ENCODE measurements around the gene BTBD10. TPM values are rescaled to one million over a fixed set of nuclear protein-coding genes. Genes with fewer than 3 reads are reported as not detected.

Gene BTBD10
- total RNA-seq, 2 experiments from 2014 or later: 13.3 to 14.8 TPM

DNA sequence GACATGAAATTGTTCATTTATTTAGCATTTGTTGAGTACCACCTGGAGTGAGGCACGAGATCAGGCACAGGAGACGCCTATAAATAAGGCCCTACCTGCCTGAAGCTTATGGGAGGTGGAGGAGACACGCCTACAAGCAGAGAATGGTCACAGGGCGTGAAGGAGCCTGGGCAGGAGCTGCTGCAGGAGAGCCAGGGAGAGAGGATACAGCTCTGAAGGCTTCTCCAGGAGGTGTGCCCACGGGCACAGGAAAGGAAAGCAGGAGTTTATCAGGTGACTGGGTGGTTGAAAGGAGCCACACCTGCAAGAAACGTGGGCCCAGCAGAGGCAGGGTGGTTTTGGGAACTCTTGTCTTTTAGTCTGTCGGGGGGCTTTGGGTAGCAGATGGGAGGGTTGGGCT is 115.1 kb downstream of the BTBD10 start:
- no peaks in the 10 kb centered on the region for H3K27me3 Mint-ChIP-seq
- ATAC-seq (ENCODE audit: poor library complexity) (no peak), DNase-seq (no peak)
- peaks cover 36% of the 10 kb centered on the region for H3K36me3 Mint-ChIP-seq (ENCODE audit: low read depth)
- Histone ChIP-seq H3K27me3 (ENCODE audit: control insufficient read depth in 1 of 2, insufficient read depth in 2 of 2, low read length in 2 of 2) (no peaks in the 10 kb centered on the region), H3K27ac (ENCODE audit: low read depth in 1 of 2, low read length in 2 of 2) (no peak overlapping the region), H3K9me3 (ENCODE audit: control insufficient read depth in 1 of 2, insufficient read depth in 1 of 2, low read length in 2 of 2) (no peaks in the 10 kb centered on the region), H3K4me1 (ENCODE audit: insufficient read depth, low read length) (peaks cover 27% of the 10 kb centered on the region), H3K4me3 (ENCODE audit: low read length) (no peak overlapping the region), H3K36me3 (ENCODE audit: insufficient read depth, low read length) (peaks cover 38% of the 10 kb centered on the region)
- POLR2A ChIA-PET: no interaction called here
- intact Hi-C loops (cut with DNase I, micrococcal nuclease): no loop called here
- CTCF ChIA-PET: interaction anchor here (0.9 kb wide), 1 partner anchor 14 kb away, joined by 3 read pairs; no protein-coding TSS in a partner anchor
- peak overlapping the region; percentile 50 for H3K27ac Mint-ChIP-seq
- no peaks in the 10 kb centered on the region for H3K9me3 Mint-ChIP-seq
- TF ChIP-seq, protein P1, sequence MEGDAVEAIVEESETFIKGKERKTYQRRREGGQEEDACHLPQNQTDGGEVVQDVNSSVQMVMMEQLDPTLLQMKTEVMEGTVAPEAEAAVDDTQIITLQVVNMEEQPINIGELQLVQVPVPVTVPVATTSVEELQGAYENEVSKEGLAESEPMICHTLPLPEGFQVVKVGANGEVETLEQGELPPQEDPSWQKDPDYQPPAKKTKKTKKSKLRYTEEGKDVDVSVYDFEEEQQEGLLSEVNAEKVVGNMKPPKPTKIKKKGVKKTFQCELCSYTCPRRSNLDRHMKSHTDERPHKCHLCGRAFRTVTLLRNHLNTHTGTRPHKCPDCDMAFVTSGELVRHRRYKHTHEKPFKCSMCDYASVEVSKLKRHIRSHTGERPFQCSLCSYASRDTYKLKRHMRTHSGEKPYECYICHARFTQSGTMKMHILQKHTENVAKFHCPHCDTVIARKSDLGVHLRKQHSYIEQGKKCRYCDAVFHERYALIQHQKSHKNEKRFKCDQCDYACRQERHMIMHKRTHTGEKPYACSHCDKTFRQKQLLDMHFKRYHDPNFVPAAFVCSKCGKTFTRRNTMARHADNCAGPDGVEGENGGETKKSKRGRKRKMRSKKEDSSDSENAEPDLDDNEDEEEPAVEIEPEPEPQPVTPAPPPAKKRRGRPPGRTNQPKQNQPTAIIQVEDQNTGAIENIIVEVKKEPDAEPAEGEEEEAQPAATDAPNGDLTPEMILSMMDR (IDR thresholded peaks at IDR 0.05): no peak
- no peak overlapping the region for H3K4me3 Mint-ChIP-seq
- H3K4me1 Mint-ChIP-seq (ENCODE audit: low read depth): peaks cover 44% of the 10 kb centered on the region

DNA sequence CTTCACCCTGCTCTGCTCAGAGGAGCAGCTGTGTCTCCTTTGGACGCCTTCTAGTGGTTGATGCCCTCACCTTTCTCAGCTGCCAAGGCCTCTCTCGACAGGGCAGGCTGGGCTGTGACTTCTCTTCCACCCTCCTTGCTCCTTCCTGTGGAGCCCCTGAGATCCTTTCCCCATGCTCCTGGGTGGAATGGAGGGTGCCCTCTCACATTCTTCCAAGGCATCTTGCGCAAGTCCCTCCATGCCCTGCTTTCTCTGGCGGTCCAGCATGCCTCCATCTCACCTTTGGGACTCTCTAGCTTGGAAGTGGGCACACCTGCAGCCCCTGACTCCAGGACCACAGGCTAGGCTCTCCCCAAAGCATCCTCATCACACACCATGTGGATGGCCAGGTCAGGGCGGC is 116.6 kb downstream of the BTBD10 start:
- Histone ChIP-seq H3K27ac (ENCODE audit: low read depth in 1 of 2, low read length in 2 of 2) (no peak overlapping the region), H3K4me1 (ENCODE audit: insufficient read depth, low read length) (peaks cover 27% of the 10 kb centered on the region), H3K27me3 (ENCODE audit: control insufficient read depth in 1 of 2, insufficient read depth in 2 of 2, low read length in 2 of 2) (no peaks in the 10 kb centered on the region), H3K9me3 (ENCODE audit: control insufficient read depth in 1 of 2, insufficient read depth in 1 of 2, low read length in 2 of 2) (no peaks in the 10 kb centered on the region), H3K4me3 (ENCODE audit: low read length) (no peak overlapping the region), H3K36me3 (ENCODE audit: insufficient read depth, low read length) (peaks cover 29% of the 10 kb centered on the region)
- Mint-ChIP-seq H3K4me1 (ENCODE audit: low read depth) (peaks cover 46% of the 10 kb centered on the region), H3K27ac (no peak overlapping the region), H3K9me3 (no peaks in the 10 kb centered on the region), H3K36me3 (ENCODE audit: low read depth) (peaks cover 25% of the 10 kb centered on the region), H3K4me3 (no peak overlapping the region), H3K27me3 (no peaks in the 10 kb centered on the region)
- POLR2A ChIA-PET: no interaction called here
- CTCF ChIA-PET: no interaction called here
- TF ChIP-seq, protein P1 (IDR thresholded peaks at IDR 0.05): no peak
- intact Hi-C loops (cut with DNase I, micrococcal nuclease): no loop called here
- DNase-seq (no peak), ATAC-seq (ENCODE audit: poor library complexity) (no peak)

DNA sequence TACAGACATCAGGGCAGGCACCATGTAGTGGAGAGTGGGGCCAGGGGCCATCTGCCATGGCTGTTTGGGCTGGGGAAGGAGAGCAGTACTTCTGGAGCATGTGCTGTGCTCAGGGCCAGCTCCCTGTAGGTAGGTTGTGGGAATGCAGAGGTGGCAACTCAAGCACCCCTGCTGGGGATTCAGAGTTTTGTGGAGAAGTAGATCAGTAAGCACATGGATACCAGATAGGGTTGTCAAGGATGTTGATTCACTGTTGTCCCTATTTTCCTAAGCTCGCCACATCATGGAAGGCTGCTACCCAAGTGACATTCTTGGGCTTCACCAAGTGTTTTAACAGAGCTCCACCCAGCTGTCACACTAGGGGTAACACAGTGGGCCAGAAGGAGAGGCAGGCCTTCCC is 118.2 kb downstream of the BTBD10 start:
- Histone ChIP-seq H3K4me3 (ENCODE audit: low read length) (no peak overlapping the region), H3K27ac (ENCODE audit: low read depth in 1 of 2, low read length in 2 of 2) (no peak overlapping the region), H3K9me3 (ENCODE audit: control insufficient read depth in 1 of 2, insufficient read depth in 1 of 2, low read length in 2 of 2) (no peaks in the 10 kb centered on the region), H3K36me3 (ENCODE audit: insufficient read depth, low read length) (peaks cover 16% of the 10 kb centered on the region), H3K27me3 (ENCODE audit: control insufficient read depth in 1 of 2, insufficient read depth in 2 of 2, low read length in 2 of 2) (no peaks in the 10 kb centered on the region), H3K4me1 (ENCODE audit: insufficient read depth, low read length) (peaks cover 36% of the 10 kb centered on the region)
- TF ChIP-seq, protein P1 (IDR thresholded peaks at IDR 0.05): no peak
- CTCF ChIA-PET: interaction anchor here (1.9 kb wide), 1 partner anchor 10 kb away, joined by 11 read pairs; no protein-coding TSS in a partner anchor
- intact Hi-C loops (cut with DNase I, micrococcal nuclease): loop anchor here (1.0 to 5.0 kb wide), 7 partner anchors 63 to 1014 kb away; no protein-coding TSS in a partner anchor
- ATAC-seq (ENCODE audit: poor library complexity) (no peak), DNase-seq (no peak)
- POLR2A ChIA-PET: no interaction called here
- Mint-ChIP-seq H3K4me1 (ENCODE audit: low read depth) (peaks cover 62% of the 10 kb centered on the region), H3K4me3 (no peak overlapping the region), H3K27ac (no peak overlapping the region), H3K36me3 (ENCODE audit: low read depth) (peaks cover 17% of the 10 kb centered on the region), H3K9me3 (no peaks in the 10 kb centered on the region), H3K27me3 (no peaks in the 10 kb centered on the region)

All from CD4-positive, alpha-beta T cell (primary cell).